IMR-90 (cell line): ENCODE measurements around the gene NAT10.

ENCODE experiments used
- BHLHE40 ChIP-seq: fragments of 150-350 bp; IDR thresholded peaks from 2 replicates; pipeline ENCODE4 v1.6.1; 2016; ENCODE audit warnings: mild to moderate bottlenecking, low read depth, low read length
- FOS ChIP-seq: fragments of 150-350 bp; IDR thresholded peaks from 2 replicates; pipeline ENCODE4 v1.6.1; 2016; ENCODE audit warnings: low read depth, low read length
- MXI1 ChIP-seq: IDR thresholded peaks from 2 replicates; pipeline ENCODE4 v1.6.1; 2012; ENCODE audit warnings: low read depth, mild to moderate bottlenecking, low read length, moderate library complexity, borderline replicate concordance
- POLR2A ChIP-seq: IDR thresholded peaks from 2 replicates; pipeline ENCODE4 v1.6.1; 2012; ENCODE audit warnings: mild to moderate bottlenecking, low read depth, low read length
- RAD21 ChIP-seq: IDR thresholded peaks from 2 replicates; pipeline ENCODE4 v1.6.1; 2012; ENCODE audit warnings: low read length, improper control_type of control experiment
- SMC3 ChIP-seq: fragments of 150-350 bp; IDR thresholded peaks from 2 replicates; pipeline ENCODE4 v1.6.1; 2016; ENCODE audit warnings: low read depth, mild to moderate bottlenecking, antibody characterized with exemption, low read length, moderate library complexity
- TF ChIP-seq, protein P1 (sequence below): conservative IDR thresholded peaks from 2 replicates; pipeline ENCODE4 v1.5.1; 2012; ENCODE audit warnings: mild to moderate bottlenecking, low read depth, low read length, improper control_type of control experiment
- TF ChIP-seq, protein P2 (sequence below): fragments of 150-350 bp; IDR thresholded peaks from 2 replicates; pipeline ENCODE4 v1.6.1; 2016; ENCODE audit warnings: low read depth, mild to moderate bottlenecking, low read length, moderate library complexity, borderline replicate concordance

DNA sequence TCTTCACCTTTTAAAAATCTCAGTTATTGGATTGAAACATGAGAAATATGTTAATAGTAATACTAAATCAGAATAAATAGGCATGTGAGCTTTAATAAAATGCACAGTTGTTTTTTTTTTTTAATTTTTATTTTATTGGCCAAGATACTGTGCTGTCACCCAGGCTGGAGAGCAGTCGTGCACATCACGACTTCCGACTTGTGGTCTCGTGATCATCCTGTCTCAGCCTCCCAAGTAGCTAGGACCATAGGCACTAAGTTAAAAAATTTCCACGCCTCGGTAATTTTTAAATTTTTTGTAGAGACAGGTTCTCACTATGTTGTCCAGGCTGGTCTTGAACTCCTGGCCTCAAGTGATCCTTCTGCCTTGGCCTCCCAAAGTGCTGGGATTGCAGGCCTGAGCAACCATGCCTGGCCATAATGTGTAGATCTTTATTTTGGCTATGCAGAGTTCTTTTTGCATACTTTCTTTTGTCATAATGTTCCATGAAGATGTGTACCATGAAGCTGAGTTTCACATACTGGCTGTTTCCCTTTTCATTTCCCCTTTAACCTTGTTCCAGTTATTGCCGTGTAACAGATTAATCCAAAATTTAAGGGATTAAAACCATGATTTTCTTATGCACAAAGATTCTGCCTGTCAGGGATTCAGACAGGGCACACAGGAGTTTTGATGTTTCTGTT is 37.9 kb upstream of the NAT10 start:
- no peak for TF ChIP-seq SMC3
- TF ChIP-seq FOS: no peak
- TF ChIP-seq, protein P1, sequence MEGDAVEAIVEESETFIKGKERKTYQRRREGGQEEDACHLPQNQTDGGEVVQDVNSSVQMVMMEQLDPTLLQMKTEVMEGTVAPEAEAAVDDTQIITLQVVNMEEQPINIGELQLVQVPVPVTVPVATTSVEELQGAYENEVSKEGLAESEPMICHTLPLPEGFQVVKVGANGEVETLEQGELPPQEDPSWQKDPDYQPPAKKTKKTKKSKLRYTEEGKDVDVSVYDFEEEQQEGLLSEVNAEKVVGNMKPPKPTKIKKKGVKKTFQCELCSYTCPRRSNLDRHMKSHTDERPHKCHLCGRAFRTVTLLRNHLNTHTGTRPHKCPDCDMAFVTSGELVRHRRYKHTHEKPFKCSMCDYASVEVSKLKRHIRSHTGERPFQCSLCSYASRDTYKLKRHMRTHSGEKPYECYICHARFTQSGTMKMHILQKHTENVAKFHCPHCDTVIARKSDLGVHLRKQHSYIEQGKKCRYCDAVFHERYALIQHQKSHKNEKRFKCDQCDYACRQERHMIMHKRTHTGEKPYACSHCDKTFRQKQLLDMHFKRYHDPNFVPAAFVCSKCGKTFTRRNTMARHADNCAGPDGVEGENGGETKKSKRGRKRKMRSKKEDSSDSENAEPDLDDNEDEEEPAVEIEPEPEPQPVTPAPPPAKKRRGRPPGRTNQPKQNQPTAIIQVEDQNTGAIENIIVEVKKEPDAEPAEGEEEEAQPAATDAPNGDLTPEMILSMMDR: no peak
- TF ChIP-seq MXI1: no peak
- TF ChIP-seq RAD21: no peak
- no peak for TF ChIP-seq POLR2A
- TF ChIP-seq, protein P2, sequence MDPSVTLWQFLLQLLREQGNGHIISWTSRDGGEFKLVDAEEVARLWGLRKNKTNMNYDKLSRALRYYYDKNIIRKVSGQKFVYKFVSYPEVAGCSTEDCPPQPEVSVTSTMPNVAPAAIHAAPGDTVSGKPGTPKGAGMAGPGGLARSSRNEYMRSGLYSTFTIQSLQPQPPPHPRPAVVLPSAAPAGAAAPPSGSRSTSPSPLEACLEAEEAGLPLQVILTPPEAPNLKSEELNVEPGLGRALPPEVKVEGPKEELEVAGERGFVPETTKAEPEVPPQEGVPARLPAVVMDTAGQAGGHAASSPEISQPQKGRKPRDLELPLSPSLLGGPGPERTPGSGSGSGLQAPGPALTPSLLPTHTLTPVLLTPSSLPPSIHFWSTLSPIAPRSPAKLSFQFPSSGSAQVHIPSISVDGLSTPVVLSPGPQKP: no peak
- no peak for TF ChIP-seq BHLHE40
